ENCODE data around the gene STIM1.
A peak's percentile ranks its signal among the peaks of the same experiment; 100 is the strongest.
"Not testable (repeated sequence)": the region's sequence is repeated elsewhere in the genome, so short reads cannot be mapped to it uniquely, and the experiment has no call there.

The STIM1 gene

GRCh38 chr11:4041731-4042391 lies 186.4 kb downstream of the STIM1 start:
- DNase-seq = no peak

DNA sequence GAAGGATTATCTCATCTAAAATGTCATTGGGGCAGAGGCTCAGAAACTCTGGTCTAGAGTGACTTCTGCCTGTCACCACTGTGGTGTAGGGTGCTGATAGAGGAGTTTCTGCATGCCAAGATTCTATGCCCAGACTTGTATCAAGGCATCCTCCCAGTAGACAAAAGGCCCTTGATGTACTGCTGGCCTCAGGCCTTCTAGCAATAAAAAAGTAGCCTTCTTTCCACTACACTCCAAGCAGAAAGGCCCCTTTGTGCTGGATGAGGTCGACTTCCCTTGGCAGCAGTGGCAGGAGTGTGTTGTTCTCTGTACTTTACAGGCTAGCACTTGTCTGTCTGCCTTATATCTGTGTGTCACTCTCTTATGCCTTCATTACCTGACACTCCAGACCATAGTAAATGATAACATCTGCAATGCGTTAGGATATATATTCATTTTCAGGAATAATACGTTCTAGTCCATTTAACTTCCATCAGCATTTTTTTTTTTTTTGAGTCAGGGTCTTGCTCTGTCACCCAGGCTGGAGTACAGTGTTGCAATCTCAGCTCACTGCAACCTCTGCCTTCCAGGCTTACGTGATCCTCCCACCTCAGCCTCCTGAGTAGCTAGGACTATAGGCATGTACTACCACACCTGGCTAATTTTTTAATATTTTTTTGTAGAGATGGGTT lies 189.6 kb downstream of the STIM1 start:
- no peak for DNase-seq

DNA sequence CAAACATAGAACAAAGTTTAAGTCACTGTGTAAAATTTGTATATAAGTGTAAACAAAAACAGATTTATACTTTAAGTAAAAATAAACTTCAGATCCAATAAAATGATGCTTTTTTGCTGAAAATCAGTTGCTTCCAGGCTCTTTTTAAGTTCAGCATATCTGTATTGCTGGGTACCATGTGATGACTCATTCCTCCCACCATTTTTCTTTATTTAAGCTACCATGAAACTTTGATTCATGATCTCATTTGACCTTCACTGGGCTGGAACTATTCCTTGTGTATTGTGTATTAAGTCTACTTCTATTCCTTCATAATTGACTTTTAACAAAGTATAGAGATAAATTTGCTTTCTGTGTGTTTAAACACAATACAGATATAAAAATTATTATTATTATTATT lies 192.9 kb downstream of the STIM1 start:
- DNase-seq = peak; percentile 42

- peak; percentile 91 for DNase-seq
Measured at GRCh38 chr11:4049006-4049405, 193.5 kb downstream of the STIM1 start.

- no peak for DNase-seq
Measured at GRCh38 chr11:4050138-4050537, 194.7 kb downstream of the STIM1 start.

DNA sequence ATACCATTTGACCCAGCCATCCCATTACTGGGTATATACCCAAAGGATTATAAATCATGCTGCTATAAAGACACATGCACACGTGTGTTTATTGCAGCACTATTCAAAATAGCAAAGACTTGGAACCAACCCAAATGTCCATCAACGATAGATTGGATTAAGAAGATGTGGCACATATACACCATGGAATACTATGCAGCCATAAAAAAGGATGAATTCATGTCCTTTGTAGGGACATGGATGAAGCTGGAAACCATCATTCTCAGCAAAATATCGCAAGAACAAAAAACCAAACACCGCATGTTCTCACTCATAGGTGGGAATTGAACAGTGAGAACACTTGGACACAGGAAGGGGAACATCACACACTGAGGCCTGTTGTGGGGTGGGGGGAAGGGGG lies 197.7 kb downstream of the STIM1 start:
- not testable (repeated sequence) for DNase-seq

- DNase-seq = no peak
Measured at GRCh38 chr11:4054643-4055042, 199.2 kb downstream of the STIM1 start.

GRCh38 chr11:4059424-4059823 lies 204.0 kb downstream of the STIM1 start:
- DNase-seq = no peak

GRCh38 chr11:4060182-4060923 lies 204.9 kb downstream of the STIM1 start:
- no peak for DNase-seq

GRCh38 chr11:4061700-4062099 lies 206.2 kb downstream of the STIM1 start:
- DNase-seq = no peak

DNA sequence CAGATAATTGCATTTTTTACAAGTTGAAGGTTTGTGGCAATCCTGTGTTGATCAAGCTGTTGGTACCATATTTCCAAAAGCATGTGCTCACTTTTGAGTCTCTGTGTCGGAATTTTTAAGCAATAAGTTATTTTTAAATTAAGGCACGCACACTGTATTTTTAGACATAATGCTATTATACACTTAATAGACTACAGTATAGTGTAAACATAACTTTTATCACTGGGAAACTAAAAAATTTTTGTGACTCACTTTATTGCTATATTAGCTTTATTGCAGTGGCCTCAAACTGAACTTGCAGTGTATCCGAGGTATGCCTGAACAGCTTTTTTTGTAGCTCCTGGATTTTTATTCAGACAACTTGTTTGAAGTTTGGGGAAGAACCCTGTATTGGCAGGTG lies 207.9 kb downstream of the STIM1 start:
- DNase-seq = no peak

DNA sequence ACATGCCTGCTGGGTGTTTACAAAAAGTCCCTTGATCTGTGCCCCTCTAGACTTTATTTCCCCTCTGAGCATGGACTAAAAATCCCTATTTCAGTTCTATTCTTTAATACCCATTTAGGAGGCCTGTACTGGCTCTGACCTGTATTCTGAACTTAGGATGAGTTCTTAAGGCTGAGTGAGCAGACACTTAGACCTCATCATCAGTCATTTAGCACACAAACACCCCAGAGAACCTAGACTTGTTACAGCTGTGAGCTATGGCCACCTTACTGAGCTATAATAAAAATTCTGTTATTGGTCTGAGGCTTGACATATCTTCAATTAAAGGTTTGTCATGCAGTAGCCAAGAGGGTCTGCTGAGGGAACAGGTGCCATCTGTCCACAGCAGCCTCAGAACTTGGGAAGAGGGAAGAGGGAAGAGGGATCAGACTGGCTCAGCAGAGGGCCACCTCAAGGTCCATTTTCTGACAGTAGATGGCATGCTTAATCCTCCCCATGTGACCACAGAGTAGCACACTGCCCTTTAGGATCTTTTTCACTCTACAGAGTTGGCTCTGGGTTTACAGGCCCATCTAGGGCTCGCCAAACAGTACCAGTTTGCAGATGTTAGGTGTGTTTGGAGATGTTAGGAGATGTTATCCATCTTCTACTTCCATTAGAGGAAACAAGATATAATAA lies 209.0 kb downstream of the STIM1 start:
- DNase-seq = no peak

- DNase-seq = no peak
Measured at GRCh38 chr11:4065086-4065485, 209.6 kb downstream of the STIM1 start.

- DNase-seq = no peak
Measured at GRCh38 chr11:4065601-4066377, 210.3 kb downstream of the STIM1 start.

DNA sequence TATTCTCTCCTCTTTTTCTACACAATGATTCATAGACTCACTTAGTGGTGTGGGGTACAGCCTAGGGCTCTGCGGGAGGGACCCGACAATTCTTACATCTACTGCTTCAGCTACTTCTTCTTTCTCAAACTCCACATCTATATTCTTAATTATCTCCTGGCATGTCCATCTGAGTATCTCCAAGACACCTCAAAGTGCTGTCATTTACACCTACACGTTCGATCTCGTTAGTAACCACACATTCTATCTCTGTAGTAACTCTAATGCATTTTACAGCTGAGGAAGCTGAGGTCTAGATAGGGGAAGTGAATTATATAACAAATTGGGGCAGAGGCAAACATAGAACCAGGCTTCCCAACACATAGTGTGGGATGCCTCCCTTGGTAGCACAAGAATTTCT lies 211.4 kb downstream of the STIM1 start:
- peak; percentile 32 for DNase-seq

GRCh38 chr11:4068962-4069361 lies 213.5 kb downstream of the STIM1 start:
- peak; percentile 12 for DNase-seq

DNA sequence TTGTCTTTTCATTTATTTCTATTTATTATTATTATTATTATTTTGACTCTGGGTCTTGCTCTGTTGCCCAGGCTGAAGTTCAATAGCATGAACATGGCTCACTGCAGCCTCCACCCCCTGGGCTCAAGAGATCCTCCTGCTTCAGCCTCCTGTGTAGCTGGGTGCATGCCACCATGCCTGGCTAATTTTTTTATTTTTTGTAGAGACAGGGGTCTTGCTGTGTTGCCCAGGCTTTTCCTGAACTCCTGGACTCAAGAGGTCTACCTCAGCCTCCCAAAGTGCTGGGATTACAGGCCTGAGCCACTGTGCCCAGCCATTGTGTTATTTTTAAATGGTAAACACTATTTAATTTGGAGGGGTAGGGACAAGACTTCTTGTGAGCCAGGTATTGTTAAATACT lies 215.9 kb downstream of the STIM1 start:
- no peak for DNase-seq

- no peak for DNase-seq
Measured at GRCh38 chr11:4071914-4072313, 216.4 kb downstream of the STIM1 start.

DNA sequence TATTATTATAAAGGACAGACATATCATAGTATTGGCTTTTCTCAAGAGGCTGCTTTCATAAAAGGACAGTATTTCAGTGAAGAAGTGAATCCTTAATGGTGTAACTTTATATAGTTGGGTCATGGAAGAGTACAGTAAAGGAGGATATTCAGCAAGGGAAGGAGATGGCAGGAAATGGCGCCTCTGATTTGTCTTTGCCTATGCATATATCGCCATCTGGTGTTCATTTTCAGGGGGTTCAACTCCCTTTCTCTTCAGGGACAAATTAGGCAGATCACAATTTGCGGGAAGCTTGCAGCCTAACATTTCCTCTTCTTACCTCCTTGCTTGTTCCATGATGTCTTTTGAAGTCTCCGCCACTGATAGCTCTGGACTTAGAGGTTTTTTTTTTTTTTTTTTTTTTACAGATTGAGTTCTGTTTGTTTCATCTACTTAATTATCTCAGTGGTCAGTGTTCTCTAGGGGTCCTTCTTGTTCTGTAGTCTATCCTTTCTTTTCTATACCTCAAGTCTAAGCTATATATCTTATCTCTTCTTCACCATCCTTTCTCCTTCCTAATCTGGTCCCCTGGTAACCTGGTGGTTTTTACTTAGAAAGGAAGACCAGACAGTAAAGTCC lies 217.3 kb downstream of the STIM1 start:
- DNase-seq = peak; percentile 83

DNA sequence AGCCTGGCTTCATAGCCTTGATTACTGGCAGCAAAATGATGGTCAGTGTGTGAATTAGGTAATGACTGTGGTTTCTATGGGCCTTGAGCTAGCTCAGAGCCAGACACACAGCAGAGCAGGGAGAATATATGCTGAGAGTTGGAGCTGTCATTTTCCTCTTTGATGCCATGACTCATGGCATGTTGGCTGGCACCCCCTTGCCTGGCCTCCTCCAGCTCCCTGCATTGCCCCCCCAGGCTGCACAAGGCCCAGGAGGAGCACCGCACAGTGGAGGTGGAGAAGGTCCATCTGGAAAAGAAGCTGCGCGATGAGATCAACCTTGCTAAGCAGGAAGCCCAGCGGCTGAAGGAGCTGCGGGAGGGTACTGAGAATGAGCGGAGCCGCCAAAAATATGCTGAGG lies 218.8 kb downstream of the STIM1 start:
- DNase-seq = no peak

DNA sequence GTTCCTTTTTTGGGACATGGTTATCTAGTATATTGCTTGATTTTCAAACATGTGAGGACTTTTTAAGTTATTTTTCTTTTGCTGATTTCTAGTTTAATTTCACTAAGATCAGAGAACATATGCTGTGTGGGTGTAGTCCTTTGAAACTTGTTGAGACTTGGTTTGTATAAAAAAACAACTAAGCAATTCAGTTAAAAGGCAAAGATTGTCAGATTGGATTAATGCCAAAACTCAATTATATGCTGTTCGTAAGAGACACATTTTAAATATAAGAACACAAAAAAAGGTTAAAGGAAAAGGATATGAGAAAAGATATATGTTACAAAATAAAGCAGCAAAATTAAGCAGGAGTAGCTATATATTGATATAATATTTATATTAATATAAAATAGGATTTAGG lies 221.3 kb downstream of the STIM1 start:
- no peak for DNase-seq

GRCh38 chr11:4083198-4083597 lies 227.7 kb downstream of the STIM1 start:
- no peak for DNase-seq

All from suppressor macrophage treated with lipopolysaccharide for 4 hours (primary cell).